ENCODE measurements around the gene DVL2. TPM values are rescaled to one million over a fixed set of nuclear protein-coding genes. Genes with fewer than 3 reads are reported as not detected.

The DVL2 gene
- total RNA-seq, 1 experiment from 2014 or later: 82.9 TPM

GRCh38 chr17:7282752-7283321 lies 48.5 kb upstream of the DVL2 start:
- Histone ChIP-seq H2BK20ac (ENCODE audit: low read depth, low read length, poor library complexity, severe bottlenecking) (no peak overlapping the region), H3K27me3 (ENCODE audit: insufficient read depth, low read length) (no peaks in the 10 kb centered on the region)

More at GRCh38 chr17:7282752-7283321, 48.5 kb upstream of the DVL2 start:
- H3K9ac ChIP-seq (ENCODE audit: extremely low read depth, insufficient read length, low read length): peak overlapping the region; percentile 6
- H3K27ac Mint-ChIP-seq: no peak overlapping the region
- peaks cover 2 to 22% (median 11%) of the 10 kb centered on the region in 3 experiments; a peak in 5 of 7 replicates for H3K36me3 Mint-ChIP-seq (ENCODE audit: insufficient read depth in 1 of 3, low read depth in 3 of 3)
- no peak overlapping the region for H2AK5ac ChIP-seq (ENCODE audit: insufficient read length, low read length)
- no peaks in the 10 kb centered on the region for H4K20me1 ChIP-seq (ENCODE audit: control insufficient read depth, insufficient read depth, insufficient read length)
- H2AFZ ChIP-seq (ENCODE audit: low read length): no peak overlapping the region
- H3K56ac ChIP-seq (ENCODE audit: insufficient read length, low read depth, low read length): no peak overlapping the region
- no peak overlapping the region for H3K18ac ChIP-seq (ENCODE audit: insufficient read length, low read depth, low read length)
- peaks cover 12% of the 10 kb centered on the region for H3K23me2 ChIP-seq (ENCODE audit: insufficient read length, low read depth, low read length, poor library complexity, severe bottlenecking)
- no peak overlapping the region for H2BK12ac ChIP-seq (ENCODE audit: insufficient read length, low read depth, low read length)
- H2BK15ac ChIP-seq (ENCODE audit: low read depth, low read length): no peak overlapping the region
- TF ChIP-seq CTCF (conservative IDR thresholded peaks at IDR 0.05): no peak
- no peak overlapping the region for H3K14ac ChIP-seq (ENCODE audit: insufficient read depth, low read length)
- H3K27me3 Mint-ChIP-seq (ENCODE audit: low read depth): peaks cover 13% of the 10 kb centered on the region
- H3K4me1 ChIP-seq (ENCODE audit: insufficient read depth, low read length): peaks cover 4% of the 10 kb centered on the region; the same call in 1 of the 2 replicates
- H3K4me2 ChIP-seq (ENCODE audit: insufficient read depth, insufficient read length, low read length): peak overlapping the region; percentile 75
- peak overlapping the region; percentile 76 to 92 for H3K4me3 Mint-ChIP-seq
- no peak overlapping the region for H4K91ac ChIP-seq (ENCODE audit: insufficient read length, low read depth, low read length)
- no peak overlapping the region for H3K27ac ChIP-seq (ENCODE audit: insufficient read length, low read depth, low read length)
- no CpG with 5 or more reads among the region's 6 CpGs for WGBS (ENCODE audit: extremely low coverage, insufficient read length, low lambda C conversion rate)
- no peaks in the 10 kb centered on the region for H3K9me3 Mint-ChIP-seq
- H3K9me3 ChIP-seq (ENCODE audit: control insufficient read depth, low read depth, low read length): no peaks in the 10 kb centered on the region
- no peak overlapping the region for H2BK5ac ChIP-seq (ENCODE audit: insufficient read length, low read length)
- no peak overlapping the region for H3K23ac ChIP-seq (ENCODE audit: insufficient read length, low read depth, low read length)
- peaks cover 16 to 23% of the 10 kb centered on the region in 2 experiments for H3K4me1 Mint-ChIP-seq
- H4K8ac ChIP-seq (replicated peaks; ENCODE audit: insufficient read length, low read depth, low read length): no peak overlapping the region
- no peak overlapping the region for H2BK120ac ChIP-seq (ENCODE audit: low read depth, low read length, poor library complexity, severe bottlenecking)
- no peak for DNase-seq
- H3T11ph ChIP-seq (ENCODE audit: low read length): no peak overlapping the region
- H3K4ac ChIP-seq (ENCODE audit: low read depth, low read length): no peak overlapping the region
- no peaks in the 10 kb centered on the region for H3K79me1 ChIP-seq (ENCODE audit: insufficient read depth, low read depth, low read length, poor library complexity, severe bottlenecking)
- no peaks in the 10 kb centered on the region for H3K79me2 ChIP-seq (ENCODE audit: insufficient read depth, low read length)
- no peak overlapping the region for H4K5ac ChIP-seq (ENCODE audit: insufficient read length, low read depth, low read length)

Data from H9 (cell line).